NCI-H1048 (cell line): Measurements from ENCODE around the gene PASK.
"Not testable (repeated sequence)": the region's sequence is repeated elsewhere in the genome, so short reads cannot be mapped to it uniquely, and the experiment has no call there.

Experiments used
- DNase-seq: peaks from one replicate; lab custom pipeline; 2025; lab: John Stamatoyannopoulos, UW

PASK gene

GRCh38 chr2:241148891-241149674, at the start of gene PASK:
TSS of gene PASK (minus strand) at chr2:241149472. CDS start at chr2:241143032, 6,440 bp downstream.
- peak; percentile 87 for DNase-seq

GRCh38 chr2:241198381-241199279, 49.4 kb upstream of the PASK start:
- no peak for DNase-seq

GRCh38 chr2:241197947-241198346, 48.7 kb upstream of the PASK start:
- no peak for DNase-seq

DNA sequence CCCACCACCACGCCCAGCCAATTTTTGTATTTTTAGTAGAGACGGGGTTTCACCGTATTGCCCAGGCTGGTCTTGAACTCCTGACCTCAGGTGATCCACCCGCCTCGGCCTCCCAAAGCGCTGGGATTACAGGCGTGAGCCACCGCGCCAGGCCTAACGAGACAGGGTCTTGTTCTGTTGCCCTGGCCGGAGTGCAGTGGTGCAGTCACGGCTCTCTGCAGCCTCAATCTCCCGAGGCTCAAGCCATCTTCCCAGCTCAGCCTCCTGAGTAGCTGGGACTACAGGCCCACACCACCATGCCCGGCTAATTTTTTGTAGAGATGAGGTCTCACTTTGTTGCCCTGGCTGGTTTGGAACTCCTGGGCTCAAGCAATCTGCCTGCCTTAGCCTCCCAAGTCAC, 48.0 kb upstream of the PASK start:
- not testable (repeated sequence) for DNase-seq

DNA sequence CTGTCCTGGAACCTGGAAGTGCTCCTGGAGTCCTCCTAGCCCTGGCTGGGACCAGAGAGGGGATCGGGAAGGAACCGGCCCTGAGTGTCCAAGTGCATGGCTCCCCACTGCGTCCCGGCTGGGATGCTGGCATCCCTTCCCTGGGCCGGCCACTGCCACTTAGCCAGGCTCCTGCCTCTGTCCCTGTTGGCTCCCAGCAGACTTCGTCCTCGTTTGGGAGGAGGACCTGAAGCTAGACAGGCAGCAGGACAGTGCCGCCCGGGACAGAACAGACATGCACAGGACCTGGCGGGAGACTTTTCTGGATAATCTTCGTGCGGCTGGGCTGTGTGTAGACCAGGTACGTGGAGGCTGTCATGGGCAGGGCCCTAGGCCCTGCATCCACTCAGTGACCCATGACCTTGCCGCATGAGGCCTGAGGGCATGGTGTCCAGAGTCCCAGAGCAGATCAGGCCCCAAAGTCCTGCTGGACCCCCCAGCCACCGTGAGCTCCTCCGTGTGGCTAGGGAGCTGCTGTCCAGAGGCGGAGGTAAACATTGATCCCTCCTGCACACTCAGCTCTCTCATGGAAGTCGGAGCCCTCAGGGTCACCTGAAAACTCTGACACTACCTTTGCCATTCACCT, 46.3 kb upstream of the PASK start:
- DNase-seq, result no peak

- DNase-seq, result no peak
Observed at GRCh38 chr2:241194811-241195210, 45.5 kb upstream of the PASK start.

DNA sequence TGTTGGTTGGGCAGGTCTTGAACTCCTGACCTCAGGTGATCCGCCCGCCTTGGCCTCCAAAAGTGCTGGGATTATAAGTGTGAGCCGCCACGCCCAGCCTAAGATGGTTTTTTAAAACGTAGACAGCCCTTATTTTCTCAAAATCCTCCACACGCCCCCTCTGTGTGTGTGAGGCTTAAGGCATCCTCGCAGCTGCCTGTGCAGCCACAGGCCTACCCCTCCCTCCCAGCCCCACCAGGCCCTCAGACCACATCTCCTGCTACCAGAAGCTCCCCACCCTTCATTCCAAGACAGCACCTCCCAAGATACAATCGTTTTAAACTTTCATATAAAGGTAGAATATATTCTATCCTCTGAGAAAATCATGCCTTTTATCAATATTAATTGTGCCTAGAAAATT, 44.0 kb upstream of the PASK start:
- DNase-seq, result no peak

DNA sequence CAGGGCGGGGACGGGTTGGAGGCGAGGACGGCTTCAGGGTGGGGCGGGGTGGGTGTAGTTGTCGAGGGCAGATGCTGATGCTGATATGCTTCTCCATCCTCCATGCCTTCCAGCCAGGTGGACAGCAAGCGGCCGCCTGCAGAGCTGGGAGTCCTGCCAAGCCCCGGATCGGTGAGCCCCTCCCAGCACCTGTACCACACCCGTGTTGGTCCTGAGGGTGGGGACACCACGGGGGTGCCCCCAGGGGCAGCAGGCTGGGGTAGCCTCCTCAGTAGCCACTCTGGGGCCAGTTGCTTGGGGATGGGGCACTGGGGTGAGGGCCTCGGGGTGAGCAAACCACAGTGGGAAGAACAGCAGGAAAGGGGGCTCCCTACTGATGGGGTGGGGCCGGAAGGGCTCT, 41.8 kb upstream of the PASK start:
- DNase-seq, result no peak

- no peak for DNase-seq
Observed at GRCh38 chr2:241190291-241190981, 41.2 kb upstream of the PASK start.

DNA sequence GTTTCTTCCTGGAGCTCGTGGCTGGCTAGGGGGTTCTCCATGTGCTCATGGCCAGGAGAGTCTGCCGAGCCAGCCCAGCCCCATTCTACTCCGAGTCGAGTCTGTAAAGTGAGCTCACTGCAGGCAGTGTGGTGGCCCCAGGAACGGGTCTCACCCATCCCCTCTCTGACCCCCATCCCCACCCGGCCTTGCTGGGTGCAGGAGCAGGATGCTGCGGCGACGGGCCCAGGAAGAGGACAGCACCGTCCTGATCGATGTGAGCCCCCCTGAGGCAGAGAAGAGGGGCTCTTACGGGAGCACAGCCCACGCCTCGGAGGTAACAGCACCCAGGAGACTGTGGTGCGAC, 40.6 kb upstream of the PASK start:
- no peak for DNase-seq

GRCh38 chr2:241189093-241189855, 40.0 kb upstream of the PASK start:
- DNase-seq, result no peak

- DNase-seq, result peak; percentile 70
Observed at GRCh38 chr2:241188361-241189092, 39.3 kb upstream of the PASK start, which contains the start of gene ANO7. TSS of gene ANO7 (plus strand) at chr2:241188677. CDS start at chr2:241190064, 1,387 bp downstream.

DNA sequence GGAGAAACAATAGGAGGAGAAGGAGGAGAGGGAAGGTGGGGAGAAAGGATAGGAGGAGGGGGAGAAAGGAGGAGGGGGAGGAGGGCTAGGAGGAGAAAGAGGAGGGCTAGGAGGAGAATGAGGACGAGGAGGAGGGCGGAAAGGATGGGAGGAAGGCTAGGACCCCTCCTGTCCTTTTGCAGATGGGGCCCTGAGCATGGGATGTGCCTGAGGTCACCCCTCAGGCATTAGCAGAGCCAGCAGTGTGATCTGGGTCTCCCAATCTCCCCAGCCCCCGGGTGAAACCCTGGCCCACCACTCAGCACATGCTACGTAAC, 38.6 kb upstream of the PASK start:
- DNase-seq, result no peak

DNA sequence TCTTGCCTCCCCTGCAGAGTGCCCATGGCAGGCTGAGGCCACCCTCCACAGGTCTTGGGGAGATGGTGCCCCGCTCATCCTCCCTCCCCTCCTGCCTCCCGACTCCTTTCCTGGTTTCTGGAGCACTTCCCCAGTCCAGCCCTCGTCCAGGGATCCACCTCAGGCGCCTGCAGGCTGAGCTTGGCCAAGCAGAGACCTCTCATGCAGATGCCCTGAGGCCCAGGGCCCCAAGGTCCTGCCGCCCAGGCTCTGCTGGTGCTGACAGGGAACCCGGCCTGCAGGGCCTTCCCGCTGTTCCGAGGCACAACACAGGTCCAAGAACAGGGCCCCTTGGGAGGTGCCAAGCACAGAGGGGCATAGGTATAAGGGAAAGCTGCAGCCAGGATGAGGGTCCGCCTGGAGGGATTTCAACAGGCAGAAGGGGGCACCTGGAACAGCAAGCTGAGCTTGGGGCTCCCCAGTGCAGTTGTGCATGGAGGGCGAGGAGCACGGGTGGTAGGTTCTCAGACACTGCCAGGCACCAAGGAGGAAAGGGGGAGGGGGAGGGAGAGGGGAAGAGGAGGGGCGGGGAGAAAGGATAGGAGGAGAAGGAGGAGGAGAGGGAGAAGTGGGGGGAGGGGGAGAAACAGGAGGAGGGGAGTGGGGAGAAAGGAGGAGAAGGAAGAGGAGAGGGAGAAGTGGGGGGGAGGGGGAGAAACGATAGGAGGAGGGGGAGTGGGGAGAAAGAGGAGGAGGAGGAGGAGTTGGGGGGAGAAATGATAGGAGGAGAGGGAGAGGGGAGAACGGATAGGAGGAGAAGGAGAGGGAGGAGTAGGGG, 38.0 kb upstream of the PASK start:
- no peak for DNase-seq

DNA sequence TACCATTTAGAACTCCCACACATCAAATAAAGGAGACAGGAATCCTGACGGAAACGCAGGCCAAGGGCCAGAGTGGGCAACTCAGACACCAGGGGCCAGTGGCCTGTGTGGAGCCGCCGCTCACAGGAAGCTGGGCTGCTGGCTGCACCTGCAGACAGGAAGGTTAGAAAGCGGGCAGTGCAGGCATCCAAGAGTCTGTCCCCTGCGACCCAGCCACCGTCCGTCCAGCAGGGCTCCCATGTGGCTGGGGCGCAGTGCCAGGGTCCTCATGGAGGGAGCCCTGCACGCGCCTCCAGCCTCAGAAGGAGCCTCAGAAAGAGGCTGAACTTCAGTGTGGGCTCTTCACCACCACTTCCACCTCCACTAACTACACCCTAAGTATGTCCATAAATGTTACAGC, 36.7 kb upstream of the PASK start:
- no peak for DNase-seq

GRCh38 chr2:241184901-241185300, 35.6 kb upstream of the PASK start:
- DNase-seq, result no peak

GRCh38 chr2:241183221-241183620, 33.9 kb upstream of the PASK start:
- DNase-seq, result no peak

DNA sequence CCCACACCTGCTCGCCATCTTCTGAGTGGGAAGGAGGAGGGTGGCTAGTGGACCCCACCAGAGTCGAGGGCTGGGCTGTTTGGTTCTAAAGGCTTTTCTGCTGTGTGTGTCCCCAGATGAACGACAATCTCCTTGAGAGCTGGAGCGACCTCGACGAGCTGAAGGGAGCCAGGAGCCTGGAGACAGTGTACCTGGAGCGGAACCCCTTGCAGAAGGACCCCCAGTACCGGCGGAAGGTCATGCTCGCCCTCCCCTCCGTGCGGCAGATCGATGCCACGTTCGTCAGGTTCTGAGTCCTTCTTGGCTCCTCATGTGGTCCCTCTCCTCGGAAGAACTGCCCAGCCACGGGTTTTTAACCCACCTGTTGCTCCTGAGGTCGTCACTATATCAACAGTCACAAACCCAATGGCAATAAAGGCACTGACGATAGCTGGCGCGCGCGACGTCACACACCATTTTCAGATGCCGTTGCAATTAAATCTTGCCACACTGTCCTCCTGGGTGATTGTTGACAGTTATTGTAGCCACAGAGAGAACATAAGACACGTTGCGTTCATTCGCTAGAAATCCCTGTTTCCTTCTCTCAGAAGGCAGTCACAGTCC, 33.4 kb upstream of the PASK start:
- no peak for DNase-seq

- DNase-seq, result no peak
Observed at GRCh38 chr2:241182126-241182525, 32.9 kb upstream of the PASK start.
